Calu3 (cell line): ENCODE results near the gene PLXNA2. TPM values are rescaled to one million over a fixed set of nuclear protein-coding genes. Genes with fewer than 3 reads are reported as not detected.

ENCODE experiments used
- BruUV-seq: library from RNA; stranded (reverse); fragments of 400-500 nt; replicated peaks from 2 replicates; lab custom pipeline; 2021; lab: Mats Ljungman, UMichigan
- CTCF ChIA-PET: fragments of 300-600 bp; sonication (Branson Sonifier 250); formaldehyde crosslinking; loops from one replicate; lab custom pipeline; 2022; ENCODE audit warnings: antibody characterized with exemption; lab: Charles Lee
- DNase-seq: peaks from one replicate; pipeline ENCODE4 v3.0.0; 2022
- H3K27ac Mint-ChIP-seq: one replicate; pipeline ENCODE4 v1.8.0; 2022; ENCODE audit warnings: mixed read lengths; ENCODE audit not compliant: unreplicated experiment
- H3K27me3 Mint-ChIP-seq: one replicate; pipeline ENCODE4 v1.8.0; 2022; ENCODE audit warnings: mixed read lengths; ENCODE audit not compliant: unreplicated experiment
- H3K36me3 Mint-ChIP-seq: one replicate; pipeline ENCODE4 v1.8.0; 2022; ENCODE audit warnings: mild to moderate bottlenecking, moderate library complexity, mixed read lengths; ENCODE audit not compliant: insufficient read depth, unreplicated experiment
- H3K4me1 Mint-ChIP-seq: one replicate; pipeline ENCODE4 v1.8.0; 2022; ENCODE audit warnings: mild to moderate bottlenecking, low read depth, mixed read lengths; ENCODE audit not compliant: unreplicated experiment
- H3K4me3 Mint-ChIP-seq: one replicate; pipeline ENCODE4 v1.8.0; 2022; ENCODE audit warnings: mild to moderate bottlenecking, low read depth, moderate library complexity, mixed read lengths; ENCODE audit not compliant: unreplicated experiment
- H3K9me3 Mint-ChIP-seq: one replicate; pipeline ENCODE4 v1.8.0; 2022; ENCODE audit warnings: low read depth, mixed read lengths; ENCODE audit not compliant: unreplicated experiment
- CTCF ChIP-seq: fragments of 200-600 bp; IDR thresholded peaks from one replicate; pipeline ENCODE4 v1.8.0; 2022; ENCODE audit warnings: antibody characterized with exemption; ENCODE audit not compliant: unreplicated experiment
- intact Hi-C: fragments of 100-400 bp; cut with micrococcal nuclease; formaldehyde crosslinking; loops from one replicate; pipeline ENCODE4 v1.10.0; 2022; ENCODE audit not compliant: unreplicated experiment
- total RNA-seq: library from RNA; stranded (reverse); gene quantifications from 2 replicates; pipeline ENCODE4 v1.2.3, GENCODE V29; 2022

PLXNA2 gene
- total RNA-seq, 1 experiment from 2014 or later: 16.2 TPM

- DNase-seq: no peak
- no peaks in the 10 kb centered on the region for H3K36me3 Mint-ChIP-seq
- H3K9me3 Mint-ChIP-seq: no peaks in the 10 kb centered on the region
- CTCF ChIA-PET: interaction anchor here (1.2 to 1.7 kb wide), 2 partner anchors 15 to 98 kb away, joined by 3 to 7 read pairs; no protein-coding TSS in a partner anchor
- no peak for TF ChIP-seq CTCF
- no peaks in the 10 kb centered on the region for H3K27me3 Mint-ChIP-seq
- H3K4me3 Mint-ChIP-seq: no peak overlapping the region
- no peak overlapping the region for H3K27ac Mint-ChIP-seq
- intact Hi-C loops: no loop called here
- no TSS peak for BruUV-seq
- H3K4me1 Mint-ChIP-seq: no peaks in the 10 kb centered on the region
Observed at GRCh38 chr1:208146650-208147049, 97.5 kb downstream of the PLXNA2 start.

DNA sequence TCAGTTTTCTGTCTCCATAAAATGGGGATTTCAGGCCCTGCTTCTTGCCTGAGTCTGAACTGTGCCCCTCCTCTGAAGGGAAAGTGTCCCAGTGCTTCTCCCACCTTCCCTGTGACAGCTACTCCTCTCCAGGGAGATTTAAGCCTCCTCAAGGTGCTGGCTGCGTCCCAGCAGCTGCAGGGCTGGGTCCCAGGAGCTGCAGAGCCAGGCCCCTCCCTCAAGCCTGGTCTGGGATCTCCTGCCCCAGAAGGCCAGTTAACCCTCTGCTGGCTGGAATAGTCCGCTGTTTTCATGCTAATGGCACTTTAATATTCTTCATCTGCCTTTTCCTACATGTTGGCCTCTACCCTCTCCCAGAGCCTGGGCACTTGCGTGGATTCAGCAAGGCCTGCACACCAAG lies 99.0 kb downstream of the PLXNA2 start:
- no peak overlapping the region for H3K4me3 Mint-ChIP-seq
- CTCF ChIA-PET: no interaction called here
- H3K27me3 Mint-ChIP-seq: no peaks in the 10 kb centered on the region
- no peaks in the 10 kb centered on the region for H3K36me3 Mint-ChIP-seq
- H3K4me1 Mint-ChIP-seq: no peaks in the 10 kb centered on the region
- no peaks in the 10 kb centered on the region for H3K9me3 Mint-ChIP-seq
- DNase-seq: no peak
- no TSS peak for BruUV-seq
- no peak for TF ChIP-seq CTCF
- intact Hi-C loops: no loop called here
- no peak overlapping the region for H3K27ac Mint-ChIP-seq

GRCh38 chr1:208142590-208143382 lies 101.4 kb downstream of the PLXNA2 start:
- intact Hi-C loops: no loop called here
- H3K4me3 Mint-ChIP-seq: no peak overlapping the region
- H3K9me3 Mint-ChIP-seq: no peaks in the 10 kb centered on the region

GRCh38 chr1:208141610-208142192 lies 102.5 kb downstream of the PLXNA2 start:
- H3K27me3 Mint-ChIP-seq: no peaks in the 10 kb centered on the region
- no peak for DNase-seq
- TF ChIP-seq CTCF: no peak
- H3K4me1 Mint-ChIP-seq: no peaks in the 10 kb centered on the region
- H3K27ac Mint-ChIP-seq: no peak overlapping the region
- H3K4me3 Mint-ChIP-seq: no peak overlapping the region
- no peaks in the 10 kb centered on the region for H3K9me3 Mint-ChIP-seq
- no TSS peak for BruUV-seq
- no peaks in the 10 kb centered on the region for H3K36me3 Mint-ChIP-seq
- intact Hi-C loops: no loop called here
- CTCF ChIA-PET: interaction anchor here (1.3 kb wide), 1 partner anchor 10 kb away, joined by 3 read pairs; no protein-coding TSS in a partner anchor

More at GRCh38 chr1:208142590-208143382, 101.4 kb downstream of the PLXNA2 start:
- no peaks in the 10 kb centered on the region for H3K4me1 Mint-ChIP-seq
- no peaks in the 10 kb centered on the region for H3K27me3 Mint-ChIP-seq
- no peaks in the 10 kb centered on the region for H3K36me3 Mint-ChIP-seq
- TF ChIP-seq CTCF: no peak
- BruUV-seq: no TSS peak
- DNase-seq: no peak
- H3K27ac Mint-ChIP-seq: no peak overlapping the region
- CTCF ChIA-PET: interaction anchor here (1.6 kb wide), 1 partner anchor 10 kb away, joined by 6 read pairs; no protein-coding TSS in a partner anchor
